HepG2 (cell line): ENCODE results near the gene RAD54L2. TPM values are rescaled to one million over a fixed set of nuclear protein-coding genes. Genes with fewer than 3 reads are reported as not detected.

Experiments used
- EP300 ChIP-seq, 3 experiments: sonication (generic) in 1 of 3; formaldehyde crosslinking in 1 of 3; IDR thresholded peaks; 2 replicates each; pipeline versions ENCODE4 v1.5.1 to v1.6.1; 2011 to 2020; ENCODE audit warnings: low read depth in 2 of 3, low read length in 2 of 3, borderline replicate concordance in 1 of 3, improper control_type of control experiment in 1 of 3, mild to moderate bottlenecking in 1 of 3, missing genetic modification reagents in 1 of 3, moderate library complexity in 1 of 3
- GATAD1 ChIP-seq: IDR thresholded peaks from 2 replicates; pipeline ENCODE4 v1.6.1; 2016; ENCODE audit warnings: missing genetic modification reagents, missing compliant biosample characterization
- KLF16 ChIP-seq, 2 experiments: sonication (generic) in 1 of 2; formaldehyde crosslinking in 1 of 2; IDR thresholded peaks; 2 replicates each; pipeline versions ENCODE4 v1.6.1 to v1.8.0; 2016 to 2023; ENCODE audit warnings: missing genetic modification reagents in 2 of 2, missing compliant biosample characterization in 1 of 2
- POLR2A ChIP-seq, 2 experiments: IDR thresholded peaks; 2 replicates each; pipeline ENCODE4 v1.6.1; 2011; ENCODE audit warnings: low read depth in 2 of 2, low read length in 2 of 2, mild to moderate bottlenecking in 1 of 2, moderate library complexity in 1 of 2; ENCODE audit not compliant: insufficient read depth in 1 of 2
- SNAPC2 ChIP-seq: sonication (generic); formaldehyde crosslinking; IDR thresholded peaks from 2 replicates; pipeline ENCODE4 v1.8.1; 2022; ENCODE audit warnings: mild to moderate bottlenecking, missing genetic modification reagents
- YEATS4 ChIP-seq: sonication (generic); formaldehyde crosslinking; IDR thresholded peaks from 2 replicates; pipeline ENCODE4 v1.4.0; 2020; ENCODE audit warnings: missing genetic modification reagents, borderline replicate concordance
- ZBTB10 ChIP-seq: sonication (generic); formaldehyde crosslinking; IDR thresholded peaks from 2 replicates; pipeline ENCODE4 v1.4.0; 2020; ENCODE audit warnings: missing genetic modification reagents, borderline replicate concordance
- ZC3H4 ChIP-seq: sonication (generic); formaldehyde crosslinking; IDR thresholded peaks from 2 replicates; pipeline ENCODE4 v1.4.0; 2020; ENCODE audit warnings: missing genetic modification reagents, borderline replicate concordance
- ZFP62 ChIP-seq: sonication (generic); formaldehyde crosslinking; IDR thresholded peaks from 2 replicates; pipeline ENCODE4 v1.4.0; 2020; ENCODE audit warnings: missing genetic modification reagents
- ZNF232 ChIP-seq: sonication (generic); formaldehyde crosslinking; IDR thresholded peaks from 2 replicates; pipeline ENCODE4 v1.4.0; 2020; ENCODE audit warnings: missing genetic modification reagents, borderline replicate concordance
- ZNF607 ChIP-seq: sonication (generic); formaldehyde crosslinking; IDR thresholded peaks from 2 replicates; pipeline ENCODE4 v1.5.1; 2020; ENCODE audit warnings: missing genetic modification reagents, mild to moderate bottlenecking, borderline replicate concordance
- ZNF670 ChIP-seq: sonication (generic); formaldehyde crosslinking; IDR thresholded peaks from 2 replicates; pipeline ENCODE4 v1.8.0; 2022; ENCODE audit warnings: mild to moderate bottlenecking, missing genetic modification reagents, borderline replicate concordance
- polyA plus RNA-seq, 8 experiments: library from polyadenylated mRNA; depleted of rRNA in 3 of 8; stranded (reverse) in 7 of 8; unstranded in 1 of 8; fragments of >200 nt; fragmentation: Illumina TruSeq in 4 of 8; extraction: Trizol in 4 of 8; gene quantifications; 2 replicates each; pipeline versions ENCODE4 v1.2.1 to v1.2.3, GENCODE V29; 2011 to 2016; ENCODE audit warnings: low read depth in 4 of 8, missing spikeins in 1 of 8, mixed read lengths in 1 of 8; ENCODE audit not compliant: insufficient read depth in 1 of 8
- total RNA-seq, 5 experiments: library from RNA; depleted of rRNA; stranded (reverse); fragments of >200 nt; fragmentation: Illumina TruSeq; extraction: Trizol; gene quantifications; 2 replicates each; pipeline ENCODE4 v1.2.3, GENCODE V29; 2016; ENCODE audit warnings: low read depth in 1 of 5
- TF ChIP-seq, protein P1 (sequence below): IDR thresholded peaks from 2 replicates; pipeline ENCODE4 v1.6.1; 2016; ENCODE audit warnings: mild to moderate bottlenecking
- TF ChIP-seq, protein P2 (sequence below): sonication (generic); formaldehyde crosslinking; IDR thresholded peaks from 2 replicates; pipeline ENCODE4 v1.4.0; 2020; ENCODE audit warnings: missing genetic modification reagents
- TF ChIP-seq, protein P3 (sequence below): sonication (generic); formaldehyde crosslinking; conservative IDR thresholded peaks from 2 replicates; pipeline ENCODE4 v1.8.0; 2022; ENCODE audit warnings: mild to moderate bottlenecking, moderate library complexity, missing genetic modification reagents

Gene RAD54L2
- total and polyA plus RNA-seq, 2 of the 13 experiments (the other 11 are each of a cell fraction or from before 2014, with no cell fraction given): 5.5 to 14.8 TPM

GRCh38 chr3:51498876-51499738, 39.4 kb upstream of the RAD54L2 start (continued):
- peak; percentile 75 for TF ChIP-seq YEATS4 (CRISPR knock-in tag)
- no peak for TF ChIP-seq ZNF670 (CRISPR knock-in tag)
- TF ChIP-seq, protein P1, sequence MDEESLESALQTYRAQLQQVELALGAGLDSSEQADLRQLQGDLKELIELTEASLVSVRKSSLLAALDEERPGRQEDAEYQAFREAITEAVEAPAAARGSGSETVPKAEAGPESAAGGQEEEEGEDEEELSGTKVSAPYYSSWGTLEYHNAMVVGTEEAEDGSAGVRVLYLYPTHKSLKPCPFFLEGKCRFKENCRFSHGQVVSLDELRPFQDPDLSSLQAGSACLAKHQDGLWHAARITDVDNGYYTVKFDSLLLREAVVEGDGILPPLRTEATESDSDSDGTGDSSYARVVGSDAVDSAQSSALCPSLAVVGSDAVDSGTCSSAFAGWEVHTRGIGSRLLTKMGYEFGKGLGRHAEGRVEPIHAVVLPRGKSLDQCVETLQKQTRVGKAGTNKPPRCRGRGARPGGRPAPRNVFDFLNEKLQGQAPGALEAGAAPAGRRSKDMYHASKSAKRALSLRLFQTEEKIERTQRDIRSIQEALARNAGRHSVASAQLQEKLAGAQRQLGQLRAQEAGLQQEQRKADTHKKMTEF (CRISPR knock-in tag): no peak; the same call in 1 of the 2 replicates
- 0 out of 2 replicates have a peak, but pooled peaks have one; percentile 37 for TF ChIP-seq SNAPC2 (CRISPR knock-in tag)
- TF ChIP-seq ZFP62 (CRISPR knock-in tag): no peak
- TF ChIP-seq, protein P2, sequence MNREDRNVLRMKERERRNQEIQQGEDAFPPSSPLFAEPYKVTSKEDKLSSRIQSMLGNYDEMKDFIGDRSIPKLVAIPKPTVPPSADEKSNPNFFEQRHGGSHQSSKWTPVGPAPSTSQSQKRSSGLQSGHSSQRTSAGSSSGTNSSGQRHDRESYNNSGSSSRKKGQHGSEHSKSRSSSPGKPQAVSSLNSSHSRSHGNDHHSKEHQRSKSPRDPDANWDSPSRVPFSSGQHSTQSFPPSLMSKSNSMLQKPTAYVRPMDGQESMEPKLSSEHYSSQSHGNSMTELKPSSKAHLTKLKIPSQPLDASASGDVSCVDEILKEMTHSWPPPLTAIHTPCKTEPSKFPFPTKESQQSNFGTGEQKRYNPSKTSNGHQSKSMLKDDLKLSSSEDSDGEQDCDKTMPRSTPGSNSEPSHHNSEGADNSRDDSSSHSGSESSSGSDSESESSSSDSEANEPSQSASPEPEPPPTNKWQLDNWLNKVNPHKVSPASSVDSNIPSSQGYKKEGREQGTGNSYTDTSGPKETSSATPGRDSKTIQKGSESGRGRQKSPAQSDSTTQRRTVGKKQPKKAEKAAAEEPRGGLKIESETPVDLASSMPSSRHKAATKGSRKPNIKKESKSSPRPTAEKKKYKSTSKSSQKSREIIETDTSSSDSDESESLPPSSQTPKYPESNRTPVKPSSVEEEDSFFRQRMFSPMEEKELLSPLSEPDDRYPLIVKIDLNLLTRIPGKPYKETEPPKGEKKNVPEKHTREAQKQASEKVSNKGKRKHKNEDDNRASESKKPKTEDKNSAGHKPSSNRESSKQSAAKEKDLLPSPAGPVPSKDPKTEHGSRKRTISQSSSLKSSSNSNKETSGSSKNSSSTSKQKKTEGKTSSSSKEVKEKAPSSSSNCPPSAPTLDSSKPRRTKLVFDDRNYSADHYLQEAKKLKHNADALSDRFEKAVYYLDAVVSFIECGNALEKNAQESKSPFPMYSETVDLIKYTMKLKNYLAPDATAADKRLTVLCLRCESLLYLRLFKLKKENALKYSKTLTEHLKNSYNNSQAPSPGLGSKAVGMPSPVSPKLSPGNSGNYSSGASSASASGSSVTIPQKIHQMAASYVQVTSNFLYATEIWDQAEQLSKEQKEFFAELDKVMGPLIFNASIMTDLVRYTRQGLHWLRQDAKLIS (CRISPR knock-in tag): no peak
- no peak for TF ChIP-seq ZC3H4
- no peak for TF ChIP-seq ZBTB10 (CRISPR knock-in tag)
- TF ChIP-seq EP300 (IDR thresholded peaks at IDR 0.05; ENCODE audit: low read depth in 2 of 2, low read length in 2 of 2): 0 out of 4 replicates have a peak, but pooled peaks of 1 of the 2 experiments have one; percentile 9
- no peak for TF ChIP-seq EP300 (CRISPR knock-in tag; IDR thresholded peaks at IDR 0.05; ENCODE audit: borderline replicate concordance)
- peak; percentile 64 to 71; a peak in 3 of 4 replicates for TF ChIP-seq POLR2A (IDR thresholded peaks at IDR 0.05; ENCODE audit: insufficient read depth in 1 of 2, low read depth in 2 of 2, low read length in 2 of 2)
- peak in 1 of 2 experiments; percentile 62; a peak in 1 of 4 replicates for TF ChIP-seq KLF16 (CRISPR knock-in tag; IDR thresholded peaks at IDR 0.05)
- TF ChIP-seq, protein P3, sequence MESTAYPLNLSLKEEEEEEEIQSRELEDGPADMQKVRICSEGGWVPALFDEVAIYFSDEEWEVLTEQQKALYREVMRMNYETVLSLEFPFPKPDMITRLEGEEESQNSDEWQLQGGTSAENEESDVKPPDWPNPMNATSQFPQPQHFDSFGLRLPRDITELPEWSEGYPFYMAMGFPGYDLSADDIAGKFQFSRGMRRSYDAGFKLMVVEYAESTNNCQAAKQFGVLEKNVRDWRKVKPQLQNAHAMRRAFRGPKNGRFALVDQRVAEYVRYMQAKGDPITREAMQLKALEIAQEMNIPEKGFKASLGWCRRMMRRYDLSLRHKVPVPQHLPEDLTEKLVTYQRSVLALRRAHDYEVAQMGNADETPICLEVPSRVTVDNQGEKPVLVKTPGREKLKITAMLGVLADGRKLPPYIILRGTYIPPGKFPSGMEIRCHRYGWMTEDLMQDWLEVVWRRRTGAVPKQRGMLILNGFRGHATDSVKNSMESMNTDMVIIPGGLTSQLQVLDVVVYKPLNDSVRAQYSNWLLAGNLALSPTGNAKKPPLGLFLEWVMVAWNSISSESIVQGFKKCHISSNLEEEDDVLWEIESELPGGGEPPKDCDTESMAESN: no peak
- TF ChIP-seq ZNF232: no peak; the same call in 1 of the 2 replicates
- TF ChIP-seq GATAD1 (CRISPR knock-in tag): no peak; the same call in 1 of the 2 replicates
- 0 out of 2 replicates have a peak, but pooled peaks have one; percentile 39 for TF ChIP-seq ZNF607 (CRISPR knock-in tag)
